A549 (cell line): ENCODE measurements around the gene SMAD6. TPM values are rescaled to one million over a fixed set of nuclear protein-coding genes. Genes with fewer than 3 reads are reported as not detected.
A peak's percentile ranks its signal among the peaks of the same experiment; 100 is the strongest.

Source experiments
- ATAC-seq, 2 experiments: fragments of 200-7000 bp in 1 of 2; fragments of >200 bp in 1 of 2; cut with Nextera tagmentation in 1 of 2; cut with Tn5 transposase in 1 of 2; 3 replicates each; pipeline versions ENCODE4 v1.8.0 to v1.9.1; 2018 to 2020; ENCODE audit warnings: mild to moderate bottlenecking in 1 of 2, moderate library complexity in 1 of 2
- CTCF ChIA-PET: fragments of 300-600 bp; sonication (Branson Sonifier 250); formaldehyde crosslinking; extraction: SDS; loops from one replicate; lab custom pipeline; 2021; ENCODE audit warnings: antibody characterized with exemption, inconsistent platforms; lab: Yijun Ruan, JAX
- POLR2A ChIA-PET: fragments of 350-600 bp; formaldehyde crosslinking; extraction: SDS; loops from one replicate; lab custom pipeline; 2021; ENCODE audit warnings: antibody characterized with exemption, inconsistent platforms; lab: Yijun Ruan, JAX
- DNase-seq, 2 experiments: peaks; one replicate each; pipeline versions ENCODE4 v3.0.0 to v3.0.0-alpha.2; 2011 to 2016; ENCODE audit warnings: low read depth in 1 of 2, low spot score in 1 of 2
- FAIRE-seq: peaks from 2 replicates; lab custom pipeline; 2011; peaks lifted over from hg19 to GRCh38; lab: Jason Lieb, UNC
- H3K27ac ChIP-seq, 2 experiments: fragments of >200 bp; sonication (Bioruptor Twin); formaldehyde crosslinking; 3 replicates each; pipeline ENCODE4 v1.5.1; 2016 to 2017
- H3K4me1 ChIP-seq: fragments of >200 bp; sonication (Bioruptor Twin); formaldehyde crosslinking; 3 replicates; pipeline ENCODE4 v1.6.1; 2016
- H3K4me2 ChIP-seq: fragments of >200 bp; sonication (Bioruptor Twin); formaldehyde crosslinking; 3 replicates; pipeline ENCODE4 v1.6.1; 2016
- H3K4me3 ChIP-seq: fragments of >200 bp; sonication (Bioruptor Twin); formaldehyde crosslinking; 3 replicates; pipeline ENCODE4 v1.5.1; 2016
- H3K9me3 ChIP-seq: fragments of >200 bp; sonication (Bioruptor Twin); formaldehyde crosslinking; 3 replicates; pipeline ENCODE4 v1.6.1; 2016
- BHLHE40 ChIP-seq: IDR thresholded peaks from 2 replicates; pipeline ENCODE4 v1.6.1; 2012; ENCODE audit warnings: low read depth, low read length, inconsistent platforms
- CBX2 ChIP-seq: fragments of 200-600 bp; sonication (generic); IDR thresholded peaks from 2 replicates; pipeline ENCODE4 v1.6.1; 2016; ENCODE audit warnings: low read depth, mild to moderate bottlenecking, borderline replicate concordance
- EP300 ChIP-seq, 2 experiments: fragments of >200 bp; sonication (Bioruptor Twin); formaldehyde crosslinking; IDR thresholded peaks; 2 replicates in 1 of 2; 3 replicates in 1 of 2; pipeline ENCODE4 v1.6.1; 2016 to 2017
- FOSB ChIP-seq: fragments of 250-450 bp; sonication (Bioruptor Pico); IDR thresholded peaks from 2 replicates; pipeline ENCODE4 v1.5.0; 2020; ENCODE audit warnings: mild to moderate bottlenecking, moderate library complexity
- FOSL2 ChIP-seq, 2 experiments: fragments of 450-650 bp in 1 of 2; fragments of >200 bp in 1 of 2; sonication (Bioruptor Twin) in 1 of 2; formaldehyde crosslinking; IDR thresholded peaks; 2 replicates each; pipeline versions ENCODE4 v1.5.0 to v1.6.1; 2016 to 2020; ENCODE audit warnings: mild to moderate bottlenecking in 1 of 2, moderate library complexity in 1 of 2
- HEYL ChIP-seq: fragments of 250-450 bp; sonication (Bioruptor Pico); IDR thresholded peaks from 2 replicates; pipeline ENCODE4 v1.8.0; 2021; ENCODE audit warnings: mild to moderate bottlenecking, moderate library complexity
- JUN ChIP-seq, 2 experiments: fragments of >200 bp; sonication (Bioruptor Twin); formaldehyde crosslinking; IDR thresholded peaks; 2 replicates in 1 of 2; 3 replicates in 1 of 2; pipeline ENCODE4 v1.6.1; 2016 to 2017
- NPAS2 ChIP-seq: fragments of 250-450 bp; sonication (Bioruptor Pico); IDR thresholded peaks from 2 replicates; pipeline ENCODE4 v1.8.0; 2022; ENCODE audit warnings: mild to moderate bottlenecking, moderate library complexity, borderline replicate concordance
- NR3C1 ChIP-seq: fragments of >200 bp; sonication (Bioruptor Twin); formaldehyde crosslinking; IDR thresholded peaks from 3 replicates; pipeline ENCODE4 v1.6.1; 2017
- PHF8 ChIP-seq: fragments of 200-600 bp; sonication (generic); IDR thresholded peaks from 2 replicates; pipeline ENCODE4 v1.6.1; 2016; ENCODE audit warnings: low read depth, mild to moderate bottlenecking, antibody characterized with exemption, moderate library complexity, borderline replicate concordance
- POLR2A ChIP-seq: IDR thresholded peaks from 2 replicates; pipeline ENCODE4 v1.6.1; 2012; ENCODE audit warnings: mild to moderate bottlenecking, low read length
- POLR2AphosphoS2 ChIP-seq: conservative IDR thresholded peaks from 2 replicates; pipeline ENCODE4 v1.6.1; 2012; ENCODE audit warnings: low read length, improper control_type of control experiment, inconsistent platforms
- RARB ChIP-seq: fragments of 250-450 bp; sonication (Bioruptor Pico); IDR thresholded peaks from 2 replicates; pipeline ENCODE4 v1.8.0; 2021; ENCODE audit warnings: mild to moderate bottlenecking, moderate library complexity
- SREBF2 ChIP-seq: fragments of 450-650 bp; IDR thresholded peaks from 2 replicates; pipeline ENCODE4 v1.6.1; 2014; ENCODE audit warnings: mild to moderate bottlenecking, moderate library complexity
- TFCP2L1 ChIP-seq: fragments of 250-450 bp; sonication (Bioruptor Pico); IDR thresholded peaks from 2 replicates; pipeline ENCODE4 v1.5.0; 2021; ENCODE audit warnings: mild to moderate bottlenecking
- ZFP36 ChIP-seq: fragments of 450-650 bp; IDR thresholded peaks from 2 replicates; pipeline ENCODE4 v1.6.1; 2014; ENCODE audit warnings: borderline replicate concordance; ENCODE audit not compliant: partially characterized antibody
- WGBS: methylation state at CpG from one replicate; pipeline ENCODE4 v1.1.6; 2017; ENCODE audit errors: missing lambda C conversion rate; 5-methylcytosine and 5-hydroxymethylcytosine counted together
- polyA plus RNA-seq, 4 experiments: library from polyadenylated mRNA; depleted of rRNA in 3 of 4; stranded (reverse); fragments of >200 nt; fragmentation: RNase III in 1 of 4; extraction: RNeasy Plus Mini Kit Qiagen cat#74134 plus additional on column Dnase treatment in 1 of 4; gene quantifications; 2 replicates in 3 of 4; 3 replicates in 1 of 4; pipeline ENCODE4 v1.2.3, GENCODE V29; 2011 to 2017
- TF ChIP-seq, protein P1 (sequence below): IDR thresholded peaks from 2 replicates; pipeline ENCODE4 v1.6.1; 2012
- TF ChIP-seq, protein P2 (sequence below): fragments of >200 bp; sonication (Bioruptor Twin); formaldehyde crosslinking; IDR thresholded peaks from 2 replicates; pipeline ENCODE4 v1.6.1; 2016

The SMAD6 gene
- polyA plus RNA-seq, 2 of the 4 experiments (the other 2 are of a cell fraction): 9.6 to 46.6 TPM

DNA sequence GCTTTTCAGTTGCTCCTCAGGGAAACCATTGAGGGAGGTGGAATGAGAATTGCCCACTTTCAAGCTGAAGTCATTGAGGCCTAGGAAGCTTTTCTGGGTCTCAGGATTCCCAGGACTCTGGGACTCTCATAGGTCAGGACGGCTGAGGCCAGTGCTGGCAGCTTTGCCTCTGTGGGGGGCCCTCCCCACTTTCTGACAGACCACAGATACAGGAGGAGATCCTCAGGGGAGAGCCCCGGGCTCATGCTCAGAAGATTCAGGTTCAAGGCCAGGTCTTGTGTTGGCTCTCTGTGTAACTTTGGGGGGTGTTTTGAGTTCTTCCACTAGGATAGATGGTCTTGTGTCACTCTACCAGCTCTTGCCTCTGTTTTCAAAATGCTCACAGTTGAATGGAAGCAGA, 50.0 kb downstream of the SMAD6 start:
- FAIRE-seq: no peak
- no peak for TF ChIP-seq NR3C1
- no peak for TF ChIP-seq SREBF2
- TF ChIP-seq PHF8: no peak
- TF ChIP-seq POLR2A: no peak
- TF ChIP-seq FOSB (CRISPR knock-in tag): no peak
- TF ChIP-seq EP300 (IDR thresholded peaks at IDR 0.05): no peak
- TF ChIP-seq, all 56 proteins: peak for 0
- ChIA-PET CTCF (interaction anchor here (0.7 to 42.9 kb wide), 8 partner anchors 12 to 487 kb away, joined by 3 to 779 read pairs (median 8); partner anchors contain the start of gene SMAD6), POLR2A (interaction anchor here (0.8 to 0.9 kb wide), 2 partner anchors 30 to 51 kb away, joined by 3 read pairs; no protein-coding TSS in a partner anchor)
- Histone ChIP-seq H3K27ac (peak overlapping the region; percentile 71 to 87), H3K4me3 (no peak overlapping the region), H3K9me3 (peaks cover 19% of the 10 kb centered on the region), H3K4me1 (peaks cover 76% of the 10 kb centered on the region), H3K4me2 (peak overlapping the region; percentile 54)
- ATAC-seq (no peak), DNase-seq (no peak)
- WGBS: 49% methylated on average over 2 of the region's 2 CpGs

DNA sequence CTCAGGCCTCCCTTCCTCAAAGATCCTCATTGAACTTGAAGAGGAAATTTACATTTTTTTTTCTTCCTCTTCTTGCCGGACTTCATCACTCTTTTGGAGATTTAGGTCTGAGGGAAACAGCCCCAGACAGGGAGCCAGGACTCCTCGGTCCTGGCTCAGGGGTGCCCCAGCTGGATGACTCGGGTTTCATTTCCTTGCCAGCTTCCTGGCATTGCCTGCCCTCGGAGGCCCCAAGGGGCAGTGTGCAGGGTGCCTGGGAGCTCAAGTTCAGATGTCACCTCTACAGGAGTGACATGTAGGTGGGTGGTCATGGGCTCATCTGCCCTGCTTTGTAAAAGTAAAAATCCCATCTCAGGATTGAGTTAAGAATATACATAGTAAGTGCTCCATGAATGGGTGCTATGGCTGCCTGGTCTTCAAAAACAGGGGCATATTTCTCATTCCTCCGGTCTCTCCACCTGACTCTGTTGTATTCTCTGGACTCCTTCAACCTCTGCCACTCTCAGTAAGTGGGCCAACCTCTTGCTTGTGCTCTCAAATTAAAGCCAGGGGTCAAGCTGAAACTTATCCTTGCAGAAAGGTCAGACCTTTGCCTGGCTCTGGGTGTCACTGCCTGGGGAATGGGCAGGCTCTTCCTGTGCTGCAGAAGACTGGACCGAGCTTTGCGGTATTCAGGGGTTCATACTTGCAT, 51.8 kb downstream of the SMAD6 start:
- H3K27ac ChIP-seq: peak overlapping the region; percentile 71 to 87; a peak in 4 of 6 replicates
- WGBS: 85% methylated on average over 7 of the region's 7 CpGs
- peaks cover 76% of the 10 kb centered on the region for H3K4me1 ChIP-seq
- ChIA-PET CTCF (interaction anchor here (0.7 to 42.9 kb wide), 5 partner anchors 9 to 107 kb away, joined by 3 to 779 read pairs (median 25); partner anchors contain the start of gene SMAD6), POLR2A (no interaction called here)
- H3K9me3 ChIP-seq: peaks cover 19% of the 10 kb centered on the region
- no peak for DNase-seq
- no peak for TF ChIP-seq POLR2AphosphoS2
- no peak for TF ChIP-seq TFCP2L1 (CRISPR knock-in tag)
- no peak for TF ChIP-seq JUN (IDR thresholded peaks at IDR 0.05)
- TF ChIP-seq, protein P1, sequence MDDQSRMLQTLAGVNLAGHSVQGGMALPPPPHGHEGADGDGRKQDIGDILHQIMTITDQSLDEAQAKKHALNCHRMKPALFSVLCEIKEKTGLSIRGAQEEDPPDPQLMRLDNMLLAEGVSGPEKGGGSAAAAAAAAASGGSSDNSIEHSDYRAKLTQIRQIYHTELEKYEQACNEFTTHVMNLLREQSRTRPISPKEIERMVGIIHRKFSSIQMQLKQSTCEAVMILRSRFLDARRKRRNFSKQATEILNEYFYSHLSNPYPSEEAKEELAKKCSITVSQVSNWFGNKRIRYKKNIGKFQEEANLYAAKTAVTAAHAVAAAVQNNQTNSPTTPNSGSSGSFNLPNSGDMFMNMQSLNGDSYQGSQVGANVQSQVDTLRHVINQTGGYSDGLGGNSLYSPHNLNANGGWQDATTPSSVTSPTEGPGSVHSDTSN: no peak
- TF ChIP-seq FOSB (CRISPR knock-in tag): no peak
- TF ChIP-seq, protein P2, sequence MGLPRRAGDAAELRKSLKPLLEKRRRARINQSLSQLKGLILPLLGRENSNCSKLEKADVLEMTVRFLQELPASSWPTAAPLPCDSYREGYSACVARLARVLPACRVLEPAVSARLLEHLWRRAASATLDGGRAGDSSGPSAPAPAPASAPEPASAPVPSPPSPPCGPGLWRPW: no peak
- no peak for TF ChIP-seq CBX2
- no peak for TF ChIP-seq POLR2A
- no peak for TF ChIP-seq HEYL (CRISPR knock-in tag)
- no peak overlapping the region for H3K4me3 ChIP-seq
- no peak for FAIRE-seq
- ATAC-seq: no peak
- H3K4me2 ChIP-seq: no peak overlapping the region

DNA sequence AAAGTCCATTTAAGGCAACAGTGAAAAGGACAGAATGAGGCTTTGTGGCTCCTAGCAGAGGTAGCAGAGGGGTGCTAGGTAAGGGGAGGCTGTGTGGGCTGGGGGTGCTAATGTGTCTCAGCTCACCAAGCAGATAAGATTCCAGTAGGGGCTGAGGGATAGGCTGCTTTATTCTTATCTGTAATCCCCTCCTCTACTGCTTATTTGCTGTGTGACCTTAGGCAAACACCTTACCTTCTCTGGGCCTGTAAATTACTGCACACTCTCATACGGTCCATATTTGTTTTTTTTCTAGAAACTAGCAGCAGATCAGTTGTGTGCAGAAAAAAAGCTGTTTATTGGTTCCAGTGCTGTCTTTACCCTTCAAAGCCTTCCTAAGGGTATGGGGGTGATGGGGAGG, 52.8 kb downstream of the SMAD6 start:
- FAIRE-seq: no peak
- CTCF ChIA-PET: interaction anchor here (0.7 to 42.9 kb wide), 6 partner anchors 10 to 136 kb away, joined by 3 to 779 read pairs (median 15); partner anchors contain the start of gene SMAD6
- TF ChIP-seq PHF8 (no peak), RARB (CRISPR knock-in tag) (no peak), BHLHE40 (no peak), FOSL2 (IDR thresholded peaks at IDR 0.05) (no peak), FOSL2 (CRISPR knock-in tag; IDR thresholded peaks at IDR 0.05) (no peak), ZFP36 (peak; percentile 45), TFCP2L1 (CRISPR knock-in tag) (no peak), NPAS2 (CRISPR knock-in tag) (no peak)
- TF ChIP-seq, protein P1: no peak
- no peak for ATAC-seq
- H3K4me2 ChIP-seq: no peak overlapping the region
- H3K4me1 ChIP-seq: peaks cover 76% of the 10 kb centered on the region
- DNase-seq: no peak
- POLR2A ChIA-PET: no interaction called here
- no peak overlapping the region for H3K4me3 ChIP-seq
- H3K9me3 ChIP-seq: peaks cover 19% of the 10 kb centered on the region
- WGBS: 97% methylated on average over 1 of the region's 1 CpG
- no peak overlapping the region for H3K27ac ChIP-seq
